Testis (tissue), 2 donors: ENCODE measurements around the gene PLEKHS1.

Experiments
- POLR2A ChIP-seq: fragments of 450-650 bp; IDR thresholded peaks from one replicate; pipeline ENCODE4 v1.6.1; 2017; ENCODE audit warnings: antibody characterized with exemption, mild to moderate bottlenecking, moderate library complexity
- TF ChIP-seq, protein P1 (sequence below), 3 experiments: fragments of 450-650 bp in 2 of 3; fragments of 200-600 bp in 1 of 3; sonication (generic) in 1 of 3; IDR thresholded peaks; one replicate each; pipeline ENCODE4 v1.5.1; 2016 to 2019; ENCODE audit warnings: antibody characterized with exemption in 3 of 3, mild to moderate bottlenecking in 2 of 3, moderate library complexity in 1 of 3

DNA sequence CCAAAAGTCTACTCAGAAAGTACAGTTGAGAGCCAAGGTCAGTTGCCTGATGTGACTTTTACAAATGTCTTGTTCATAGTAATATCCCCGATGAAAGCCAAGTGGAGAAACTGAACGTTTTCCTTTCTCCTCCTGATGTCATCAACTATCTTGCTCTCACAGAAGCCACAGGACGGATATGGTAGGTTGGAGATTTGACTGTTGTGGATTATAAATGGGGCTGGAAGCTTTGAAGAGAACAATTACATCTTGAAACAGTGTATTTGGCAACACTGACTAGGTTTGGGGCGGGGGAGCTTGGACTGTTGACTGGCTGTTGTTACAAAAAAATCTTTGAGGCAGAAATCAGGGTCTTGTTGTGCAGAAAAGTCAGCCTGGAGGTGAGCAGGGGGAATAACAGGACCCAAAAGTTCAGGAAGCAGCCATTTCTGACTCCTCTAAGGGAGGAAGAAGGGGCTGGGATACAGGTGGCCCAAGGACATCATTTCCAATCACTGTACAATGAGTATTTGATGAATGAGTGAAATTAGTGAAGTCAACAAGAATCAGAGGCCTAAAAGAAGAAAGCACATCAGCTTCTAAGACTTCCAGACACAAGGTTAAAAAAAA, 24.3 kb downstream of the PLEKHS1 start:
- TF ChIP-seq, protein P1, sequence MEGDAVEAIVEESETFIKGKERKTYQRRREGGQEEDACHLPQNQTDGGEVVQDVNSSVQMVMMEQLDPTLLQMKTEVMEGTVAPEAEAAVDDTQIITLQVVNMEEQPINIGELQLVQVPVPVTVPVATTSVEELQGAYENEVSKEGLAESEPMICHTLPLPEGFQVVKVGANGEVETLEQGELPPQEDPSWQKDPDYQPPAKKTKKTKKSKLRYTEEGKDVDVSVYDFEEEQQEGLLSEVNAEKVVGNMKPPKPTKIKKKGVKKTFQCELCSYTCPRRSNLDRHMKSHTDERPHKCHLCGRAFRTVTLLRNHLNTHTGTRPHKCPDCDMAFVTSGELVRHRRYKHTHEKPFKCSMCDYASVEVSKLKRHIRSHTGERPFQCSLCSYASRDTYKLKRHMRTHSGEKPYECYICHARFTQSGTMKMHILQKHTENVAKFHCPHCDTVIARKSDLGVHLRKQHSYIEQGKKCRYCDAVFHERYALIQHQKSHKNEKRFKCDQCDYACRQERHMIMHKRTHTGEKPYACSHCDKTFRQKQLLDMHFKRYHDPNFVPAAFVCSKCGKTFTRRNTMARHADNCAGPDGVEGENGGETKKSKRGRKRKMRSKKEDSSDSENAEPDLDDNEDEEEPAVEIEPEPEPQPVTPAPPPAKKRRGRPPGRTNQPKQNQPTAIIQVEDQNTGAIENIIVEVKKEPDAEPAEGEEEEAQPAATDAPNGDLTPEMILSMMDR (IDR thresholded peaks at IDR 0.05): no peak
- no peak for TF ChIP-seq POLR2A
